HUES64 (cell line): ENCODE data around the gene PLB1.

Source experiments
- H3K27ac ChIP-seq: 2 replicates; pipeline ENCODE4 v1.7.0; 2013; ENCODE audit warnings: low read depth, low read length, inconsistent platforms
- H3K27me3 ChIP-seq: 2 replicates; pipeline ENCODE4 v1.6.1; 2013; ENCODE audit warnings: mild to moderate bottlenecking, low read length; ENCODE audit not compliant: insufficient read depth
- H3K36me3 ChIP-seq: 2 replicates; pipeline ENCODE4 v1.6.1; 2013; ENCODE audit warnings: mild to moderate bottlenecking, low read length; ENCODE audit not compliant: insufficient read depth
- H3K4me1 ChIP-seq: 2 replicates; pipeline ENCODE4 v1.6.1; 2013; ENCODE audit warnings: mild to moderate bottlenecking, low read length, moderate library complexity; ENCODE audit not compliant: insufficient read depth
- H3K4me3 ChIP-seq: 2 replicates; pipeline ENCODE4 v1.5.1; 2013; ENCODE audit warnings: mild to moderate bottlenecking, low read length, moderate library complexity
- H3K9ac ChIP-seq: 2 replicates; pipeline ENCODE4 v1.6.1; 2013; ENCODE audit warnings: mild to moderate bottlenecking, low read depth, low read length
- H3K9me3 ChIP-seq: 2 replicates; pipeline ENCODE4 v1.6.1; 2013; ENCODE audit warnings: low read depth, low read length; ENCODE audit not compliant: insufficient read depth
- WGBS: fragments of 150-250, 120-280 bp; methylation state at CpG from one replicate; pipeline ENCODE4 v1.1.7; 2013; ENCODE audit warnings: missing lambda C conversion rate; 5-methylcytosine and 5-hydroxymethylcytosine counted together

PLB1 gene

DNA sequence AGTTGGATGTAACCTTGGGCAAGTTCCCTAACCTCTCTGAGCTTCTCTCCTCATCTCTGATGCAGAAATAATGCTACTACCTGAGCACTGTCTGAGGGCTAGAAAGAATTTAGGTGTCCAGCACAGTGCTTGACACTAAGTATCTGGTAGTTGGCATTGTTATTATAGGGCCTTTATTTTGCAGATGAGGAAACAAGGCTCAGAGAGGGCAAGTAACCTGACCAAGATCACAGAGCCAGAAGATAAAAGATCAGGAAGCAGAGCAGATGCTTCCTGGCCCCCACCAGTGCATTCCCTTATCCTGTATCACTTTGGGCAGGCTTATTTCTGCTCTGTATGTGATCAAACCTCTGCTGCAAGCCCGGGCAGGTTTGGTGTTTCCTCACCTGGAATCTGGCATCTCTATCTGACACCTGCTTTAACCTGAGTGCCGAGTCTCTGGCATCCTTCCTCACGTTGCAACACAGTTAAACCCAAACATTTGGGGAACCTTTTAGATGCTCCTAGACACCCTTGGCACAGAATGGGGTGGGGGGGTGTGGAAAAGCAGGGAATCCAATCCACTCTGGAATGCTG is 69.9 kb downstream of the PLB1 start:
- peaks cover 6% of the 10 kb centered on the region for H3K4me1 ChIP-seq
- WGBS, result 72% methylated on average over 3 of the region's 3 CpGs
- 0 out of 2 replicates have a peak overlapping the region, but pooled peaks have one; percentile 70 for H3K9ac ChIP-seq
- H3K27ac ChIP-seq, result no peak overlapping the region
- H3K9me3 ChIP-seq, result no peaks in the 10 kb centered on the region
- H3K36me3 ChIP-seq, result no peaks in the 10 kb centered on the region
- H3K4me3 ChIP-seq, result peak overlapping the region; percentile 69
- H3K27me3 ChIP-seq, result peaks cover 8% of the 10 kb centered on the region

DNA sequence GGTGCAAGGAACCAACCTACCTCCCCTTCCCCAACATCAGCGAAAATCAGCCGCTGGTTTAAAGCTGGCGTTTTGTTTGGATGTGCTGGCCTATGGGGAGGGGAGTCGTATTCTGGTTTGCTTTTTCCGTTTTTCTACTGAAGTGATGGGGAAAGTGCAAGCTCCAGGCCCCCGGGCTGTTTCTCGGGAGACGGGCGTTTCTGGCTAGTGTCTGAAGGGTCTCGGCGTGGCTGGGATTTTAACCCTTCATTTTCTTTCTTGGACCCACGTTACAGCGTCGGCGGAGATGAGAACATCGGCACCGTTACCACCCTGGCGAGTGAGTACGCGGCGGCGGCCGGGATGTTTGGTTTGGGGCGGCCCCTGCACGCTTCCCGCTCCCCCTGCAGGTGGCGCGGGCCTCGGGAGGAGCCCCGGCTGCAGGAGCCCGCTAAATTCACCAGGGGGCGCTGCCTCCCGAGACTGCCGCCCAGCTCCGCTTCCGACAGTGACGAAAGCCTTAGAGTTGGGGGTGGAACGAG is 70.7 kb downstream of the PLB1 start:
- no peaks in the 10 kb centered on the region for H3K9me3 ChIP-seq
- H3K27me3 ChIP-seq, result peaks cover 8% of the 10 kb centered on the region
- H3K9ac ChIP-seq, result peak overlapping the region; percentile 70
- no peaks in the 10 kb centered on the region for H3K36me3 ChIP-seq
- peaks cover 6% of the 10 kb centered on the region for H3K4me1 ChIP-seq
- under 1% methylated on average over 38 of the region's 38 CpGs for WGBS
- peak overlapping the region; percentile 69 for H3K4me3 ChIP-seq
- no peak overlapping the region for H3K27ac ChIP-seq

DNA sequence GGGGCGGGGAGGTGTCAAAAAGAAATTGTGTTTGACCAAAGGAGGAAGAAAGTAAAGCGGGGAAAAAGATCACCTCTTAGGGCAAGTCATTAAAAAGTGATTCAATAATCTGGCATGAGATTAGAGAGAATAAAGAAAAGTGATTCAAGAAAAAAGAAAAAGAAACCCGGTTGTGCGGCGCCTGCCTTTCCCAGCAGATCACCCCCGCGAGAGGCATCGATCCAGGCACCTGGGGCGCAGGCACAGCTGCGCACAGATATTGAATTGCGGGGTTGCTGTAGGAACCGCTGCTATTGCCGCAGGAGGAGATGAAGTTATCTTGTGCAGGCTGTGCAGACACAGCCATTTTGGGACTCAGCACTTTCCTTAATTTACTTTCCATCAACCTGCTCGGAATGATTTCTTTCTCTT is 71.2 kb downstream of the PLB1 start:
- Histone ChIP-seq H3K4me1 (peaks cover 6% of the 10 kb centered on the region), H3K36me3 (no peaks in the 10 kb centered on the region), H3K27ac (no peak overlapping the region), H3K4me3 (peak overlapping the region; percentile 69), H3K9ac (peak overlapping the region; percentile 56), H3K9me3 (no peaks in the 10 kb centered on the region), H3K27me3 (peaks cover 8% of the 10 kb centered on the region)
- whole genome bisulfite sequencing, result 12% methylated on average over 13 of the region's 14 CpGs

DNA sequence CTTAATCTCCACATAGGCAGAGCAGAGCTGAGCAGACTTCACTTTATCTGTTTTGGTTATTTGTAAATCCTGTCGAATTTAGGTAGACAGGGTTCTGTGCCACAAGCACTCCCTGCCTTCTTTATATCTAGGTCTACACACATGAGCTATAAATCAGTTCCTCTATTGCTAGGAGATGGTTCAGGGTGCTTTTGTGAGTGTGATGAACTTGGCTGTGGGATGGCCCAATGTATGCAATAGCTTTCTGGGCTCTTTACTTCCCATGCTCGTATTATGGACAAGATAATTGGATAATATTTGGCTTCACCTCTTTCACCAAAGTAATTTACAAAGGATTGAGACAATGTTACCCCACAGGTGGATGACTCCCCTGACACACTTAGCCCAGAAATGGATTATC is 72.2 kb downstream of the PLB1 start:
- Histone ChIP-seq H3K27me3 (peaks cover 8% of the 10 kb centered on the region), H3K36me3 (no peaks in the 10 kb centered on the region), H3K9ac (no peak overlapping the region), H3K4me3 (no peak overlapping the region), H3K27ac (no peak overlapping the region), H3K9me3 (no peaks in the 10 kb centered on the region), H3K4me1 (peaks cover 6% of the 10 kb centered on the region)
- WGBS, result no CpG with 5 or more reads among the region's 2 CpGs

DNA sequence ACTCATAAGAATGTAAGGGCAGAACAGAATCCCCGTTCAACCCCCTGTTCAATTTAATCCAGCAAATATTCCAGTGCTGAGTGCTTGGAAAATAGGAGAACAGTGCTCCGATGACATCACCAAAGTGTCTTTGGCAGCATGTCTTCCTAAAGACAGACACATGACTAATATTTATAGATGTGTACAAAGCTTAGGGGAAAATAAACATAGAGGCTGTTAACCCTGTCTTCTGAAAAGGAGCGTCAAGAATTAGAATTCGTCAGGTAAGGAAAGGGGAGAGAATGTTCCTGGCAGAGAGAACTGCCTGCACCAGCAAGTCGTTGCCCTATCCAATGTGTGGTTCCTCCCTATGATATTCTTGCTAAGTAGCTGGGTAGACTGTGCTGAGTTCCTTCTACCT is 72.7 kb downstream of the PLB1 start:
- H3K36me3 ChIP-seq, result no peaks in the 10 kb centered on the region
- no peak overlapping the region for H3K4me3 ChIP-seq
- WGBS, result 57% methylated on average over 4 of the region's 5 CpGs
- peaks cover 8% of the 10 kb centered on the region for H3K27me3 ChIP-seq
- no peak overlapping the region for H3K27ac ChIP-seq
- H3K9ac ChIP-seq, result no peak overlapping the region
- H3K9me3 ChIP-seq, result no peaks in the 10 kb centered on the region
- H3K4me1 ChIP-seq, result peaks cover 6% of the 10 kb centered on the region

DNA sequence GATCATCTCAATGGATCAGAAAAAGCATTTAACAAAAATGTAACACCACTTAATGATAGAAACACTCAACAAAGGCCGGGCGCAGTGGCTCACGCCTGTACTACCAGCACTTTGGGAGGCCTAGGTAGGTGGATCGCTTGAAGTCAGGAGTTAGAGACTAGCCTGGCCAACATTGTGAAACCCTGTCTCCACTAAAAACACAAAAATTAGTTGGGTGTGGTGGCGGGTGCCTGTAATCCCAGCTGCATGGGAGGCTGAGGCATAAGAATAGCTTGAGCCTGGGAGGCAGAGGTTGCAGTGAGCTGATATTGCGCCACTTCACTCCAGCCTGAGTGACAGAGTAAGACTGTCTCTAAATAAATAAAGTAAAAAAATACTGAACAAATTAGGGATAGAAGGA is 74.6 kb downstream of the PLB1 start:
- no peaks in the 10 kb centered on the region for H3K9me3 ChIP-seq
- no peak overlapping the region for H3K27ac ChIP-seq
- H3K9ac ChIP-seq, result no peak overlapping the region
- H3K4me3 ChIP-seq, result no peak overlapping the region
- peaks cover 6% of the 10 kb centered on the region for H3K4me1 ChIP-seq
- peaks cover 7% of the 10 kb centered on the region for H3K27me3 ChIP-seq
- no peaks in the 10 kb centered on the region for H3K36me3 ChIP-seq
- 78% methylated on average over 6 of the region's 6 CpGs for WGBS

DNA sequence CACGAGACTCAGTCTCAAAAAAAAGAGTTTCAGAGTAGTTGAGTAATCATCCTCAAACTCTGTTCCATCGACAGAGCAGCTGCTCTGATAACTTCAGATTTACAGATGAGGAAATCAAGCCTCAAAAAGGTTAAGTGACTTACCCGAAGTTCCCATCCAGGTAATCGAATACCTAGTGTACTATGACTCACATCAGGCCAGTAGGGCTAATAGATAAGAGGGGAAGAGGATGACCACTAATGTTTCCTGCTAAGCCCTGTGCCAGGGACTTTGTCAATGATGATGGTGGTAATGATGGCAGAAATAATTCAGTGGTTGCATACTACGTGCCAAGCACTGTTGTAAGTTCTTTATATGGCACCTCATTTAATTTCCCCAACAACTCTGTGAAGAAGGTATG is 80.9 kb downstream of the PLB1 start:
- H3K27ac ChIP-seq, result no peak overlapping the region
- H3K9me3 ChIP-seq, result no peaks in the 10 kb centered on the region
- H3K27me3 ChIP-seq, result no peaks in the 10 kb centered on the region
- no peak overlapping the region for H3K4me3 ChIP-seq
- WGBS, result 97% methylated on average over 5 of the region's 5 CpGs
- H3K9ac ChIP-seq, result no peak overlapping the region
- H3K36me3 ChIP-seq, result no peaks in the 10 kb centered on the region
- H3K4me1 ChIP-seq, result no peaks in the 10 kb centered on the region

DNA sequence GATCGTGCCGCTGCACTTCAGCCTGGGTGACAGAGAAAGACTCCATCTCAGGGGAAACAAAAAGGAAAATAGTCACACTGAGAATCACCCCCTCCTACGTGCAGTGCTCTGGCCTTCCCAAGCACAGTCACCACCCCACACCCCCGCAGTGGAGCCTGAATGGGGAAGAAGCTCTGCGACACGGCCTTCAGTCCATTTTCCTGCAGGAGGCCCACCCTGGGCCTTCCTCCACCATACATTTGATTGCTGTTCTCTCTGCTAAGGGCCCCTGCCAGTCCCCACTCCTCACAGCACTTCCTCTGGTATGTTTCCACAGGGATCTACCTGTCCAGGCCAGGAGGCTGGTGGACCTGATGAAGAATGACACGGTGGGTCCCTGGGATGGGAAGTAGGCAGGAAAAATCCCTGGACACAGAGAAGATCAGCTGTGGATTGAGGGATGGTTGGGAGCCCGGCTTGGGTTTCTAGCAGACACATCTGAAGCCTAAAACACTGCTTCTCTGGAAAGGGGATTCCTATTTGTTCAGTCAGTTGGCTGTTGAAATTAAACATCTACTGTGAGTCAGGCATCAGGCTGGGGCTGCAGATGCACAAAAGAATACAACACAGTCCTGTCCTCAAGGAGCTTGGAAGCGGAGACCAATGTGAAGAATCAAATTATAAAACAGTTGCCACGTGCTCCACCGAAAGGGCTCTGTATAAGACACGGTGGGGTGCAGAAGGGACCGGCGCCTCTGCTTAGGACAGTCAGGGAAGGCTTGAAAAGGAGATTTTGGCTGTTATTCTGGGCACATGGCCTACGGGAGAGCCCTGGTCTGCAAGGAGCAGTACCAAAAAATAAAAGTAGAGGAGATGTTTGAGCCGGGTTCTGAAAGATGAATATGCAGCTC is 82.2 kb downstream of the PLB1 start:
- Histone ChIP-seq H3K36me3 (no peaks in the 10 kb centered on the region), H3K4me3 (no peak overlapping the region), H3K27me3 (no peaks in the 10 kb centered on the region), H3K27ac (no peak overlapping the region), H3K4me1 (no peaks in the 10 kb centered on the region), H3K9ac (no peak overlapping the region), H3K9me3 (no peaks in the 10 kb centered on the region)
- WGBS, result 89% methylated on average over 16 of the region's 16 CpGs

DNA sequence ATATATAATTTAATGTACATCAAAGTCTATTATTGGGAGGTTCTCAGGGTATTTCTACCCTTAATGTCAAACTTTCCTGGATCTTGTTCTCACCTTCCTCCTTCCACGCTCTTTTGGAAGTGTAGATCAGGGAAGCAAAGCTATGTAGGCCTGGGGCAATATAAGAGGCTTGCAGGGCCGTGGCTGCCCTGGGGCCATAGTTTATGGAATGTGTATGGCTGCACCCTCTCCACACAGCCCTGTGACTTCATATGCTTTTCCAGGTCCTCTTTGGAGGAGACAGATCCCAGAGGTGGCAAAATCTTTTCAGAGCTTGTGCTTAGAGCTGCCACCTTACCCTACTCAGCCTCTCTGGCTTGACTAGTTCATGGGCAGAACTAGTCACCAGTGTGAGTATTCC is 82.9 kb downstream of the PLB1 start:
- WGBS, result 100% methylated on average over 1 of the region's 2 CpGs
- Histone ChIP-seq H3K36me3 (no peaks in the 10 kb centered on the region), H3K9ac (no peak overlapping the region), H3K4me3 (no peak overlapping the region), H3K27ac (no peak overlapping the region), H3K27me3 (no peaks in the 10 kb centered on the region), H3K9me3 (no peaks in the 10 kb centered on the region), H3K4me1 (no peaks in the 10 kb centered on the region)

DNA sequence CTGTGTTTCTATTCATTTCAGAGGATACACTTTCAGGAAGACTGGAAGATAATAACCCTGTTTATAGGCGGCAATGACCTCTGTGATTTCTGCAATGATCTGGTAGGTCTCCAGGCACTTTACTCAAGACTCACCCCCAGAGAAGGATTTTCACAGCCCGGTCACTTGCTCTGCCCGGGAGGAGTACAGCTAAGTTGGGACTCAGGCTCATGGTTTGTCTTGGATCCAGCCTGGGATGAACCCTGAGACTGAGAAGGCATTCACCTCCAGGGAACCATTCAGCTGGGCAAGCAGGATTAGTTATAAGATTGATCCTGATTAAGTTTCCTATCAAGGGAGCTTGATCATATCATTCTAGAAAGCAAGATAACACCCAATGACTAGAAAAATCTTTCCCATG is 83.7 kb downstream of the PLB1 start:
- H3K27me3 ChIP-seq, result no peaks in the 10 kb centered on the region
- WGBS, result 94% methylated on average over 3 of the region's 3 CpGs
- H3K36me3 ChIP-seq, result no peaks in the 10 kb centered on the region
- H3K27ac ChIP-seq, result no peak overlapping the region
- no peaks in the 10 kb centered on the region for H3K9me3 ChIP-seq
- no peak overlapping the region for H3K9ac ChIP-seq
- no peaks in the 10 kb centered on the region for H3K4me1 ChIP-seq
- no peak overlapping the region for H3K4me3 ChIP-seq

DNA sequence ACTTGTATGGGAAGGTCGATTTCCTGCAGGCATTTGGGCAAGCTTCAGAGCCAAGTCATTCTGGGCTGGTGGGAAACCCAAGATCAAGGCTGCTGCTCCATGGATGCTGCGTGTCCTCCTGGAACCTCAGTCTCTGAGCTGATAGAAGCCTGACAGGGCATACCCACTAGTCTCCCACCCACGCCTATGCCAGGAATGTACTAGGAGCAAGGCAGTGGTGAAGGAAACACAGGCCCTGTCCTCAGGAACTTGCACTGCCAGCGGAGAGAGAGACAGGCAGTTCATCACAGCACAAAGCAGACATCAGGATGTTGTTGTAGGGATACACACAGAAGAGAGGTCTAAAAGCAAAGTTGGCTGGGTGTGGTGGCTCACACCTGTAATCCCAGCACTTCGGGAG is 84.2 kb downstream of the PLB1 start:
- Histone ChIP-seq H3K27ac (no peak overlapping the region), H3K27me3 (no peaks in the 10 kb centered on the region), H3K4me1 (no peaks in the 10 kb centered on the region), H3K9me3 (no peaks in the 10 kb centered on the region), H3K9ac (no peak overlapping the region), H3K36me3 (no peaks in the 10 kb centered on the region), H3K4me3 (no peak overlapping the region)
- 93% methylated on average over 5 of the region's 5 CpGs for WGBS
